D341Med (cell line): ENCODE measurements around the gene CD79B.
A peak's percentile ranks its signal among the peaks of the same experiment; 100 is the strongest.

Experiments
- DNase-seq: peaks from one replicate; pipeline ENCODE4 v3.0.0; 2012; ENCODE audit warnings: low spot score

CD79B gene

GRCh38 chr17:63950940-63951907 is 19.1 kb upstream of the CD79B start:
- DNase-seq = no peak

GRCh38 chr17:63949576-63950250 is 17.6 kb upstream of the CD79B start:
- DNase-seq = no peak

GRCh38 chr17:63948521-63948920 is 16.4 kb upstream of the CD79B start:
- DNase-seq = no peak

- no peak for DNase-seq
These were observed 15.7 kb upstream of the CD79B start for GRCh38 chr17:63947711-63948330.

GRCh38 chr17:63946440-63947363 is 14.6 kb upstream of the CD79B start:
- peak; percentile 95 for DNase-seq

- DNase-seq = no peak
These were observed 13.8 kb upstream of the CD79B start for GRCh38 chr17:63945784-63946439.

GRCh38 chr17:63944736-63945499 is 12.8 kb upstream of the CD79B start:
- no peak for DNase-seq

- DNase-seq = no peak
These were observed 11.6 kb upstream of the CD79B start for GRCh38 chr17:63943745-63944144.

GRCh38 chr17:63942309-63942985 is 10.3 kb upstream of the CD79B start:
- no peak for DNase-seq

- no peak for DNase-seq
These were observed 9.6 kb upstream of the CD79B start for GRCh38 chr17:63941751-63942150.

GRCh38 chr17:63941162-63941561 is 9.0 kb upstream of the CD79B start:
- DNase-seq = no peak

- no peak for DNase-seq
These were observed 8.5 kb upstream of the CD79B start for GRCh38 chr17:63940584-63940983.

- DNase-seq = no peak
These were observed 7.8 kb upstream of the CD79B start for GRCh38 chr17:63939884-63940283.

- DNase-seq = no peak
These were observed 7.3 kb upstream of the CD79B start for GRCh38 chr17:63939401-63939800.

- no peak for DNase-seq
These were observed 5.8 kb upstream of the CD79B start for GRCh38 chr17:63937920-63938319.

GRCh38 chr17:63937319-63937718 is 5.2 kb upstream of the CD79B start:
- DNase-seq = no peak

GRCh38 chr17:63934183-63935112 is 2.3 kb upstream of the CD79B start:
- no peak for DNase-seq

- DNase-seq = no peak
These were observed 1.5 kb upstream of the CD79B start for GRCh38 chr17:63933598-63933997.

GRCh38 chr17:63932721-63933120 is 590 bp upstream of the CD79B start:
- no peak for DNase-seq
